Erythroblast (primary cell): ENCODE measurements around the gene LAMB4.

ENCODE experiments used
- GATA1 ChIP-seq: IDR thresholded peaks from 2 replicates; pipeline ENCODE4 v1.6.1; 2011; ENCODE audit warnings: low read depth, mild to moderate bottlenecking, control low read depth, low read length, moderate library complexity
- POLR2A ChIP-seq: IDR thresholded peaks from 2 replicates; pipeline ENCODE4 v1.6.1; 2011; ENCODE audit warnings: mild to moderate bottlenecking, low read length

GRCh38 chr7:108152198-108152597 is 22.0 kb upstream of the LAMB4 start:
- TF ChIP-seq POLR2A (no peak), GATA1 (no peak)
